CD4-positive, alpha-beta T cell treated with Interleukin-6 at 100 ng/mL for 8 hours (primary cell): ENCODE results near the gene DUSP15.
"Not testable (repeated sequence)": the region's sequence is repeated elsewhere in the genome, so short reads cannot be mapped to it uniquely, and the experiment has no call there.

Source experiments
- DNase-seq: peaks from one replicate; pipeline ENCODE4 v3.0.0-alpha.2; 2020; ENCODE audit warnings: mixed read lengths, low spot score

DUSP15 gene

GRCh38 chr20:31869942-31870725 lies at the start of gene DUSP15, which contains the start of gene TTLL9:
Gene DUSP15, minus strand, starts transcription at chr20:31870527. Its CDS starts 190 bp downstream, at chr20:31870337.
Gene TTLL9, plus strand, starts transcription at chr20:31870634. Its CDS starts 493 bp downstream, at chr20:31871127.
- DNase-seq, result no peak

- DNase-seq, result no peak
These were observed 49.3 kb upstream of the DUSP15 start for GRCh38 chr20:31919410-31920155.

GRCh38 chr20:31918466-31919105 lies 48.3 kb upstream of the DUSP15 start:
- no peak for DNase-seq

GRCh38 chr20:31917962-31918412 lies 47.7 kb upstream of the DUSP15 start:
- not testable (repeated sequence) for DNase-seq

GRCh38 chr20:31916708-31917107 lies 46.4 kb upstream of the DUSP15 start:
- DNase-seq, result no peak

- no peak for DNase-seq
These were observed 45.4 kb upstream of the DUSP15 start for GRCh38 chr20:31915491-31916280.

GRCh38 chr20:31914170-31914569 lies 43.8 kb upstream of the DUSP15 start:
- DNase-seq, result no peak

- no peak for DNase-seq
These were observed 43.3 kb upstream of the DUSP15 start for GRCh38 chr20:31913431-31914157.

GRCh38 chr20:31910071-31910803 lies 39.9 kb upstream of the DUSP15 start:
- DNase-seq, result no peak

- DNase-seq, result no peak
These were observed 39.1 kb upstream of the DUSP15 start for GRCh38 chr20:31909253-31910070.

GRCh38 chr20:31908424-31908823 lies 38.1 kb upstream of the DUSP15 start:
- no peak for DNase-seq

GRCh38 chr20:31908016-31908415 lies 37.7 kb upstream of the DUSP15 start:
- no peak for DNase-seq

GRCh38 chr20:31907046-31907445 lies 36.7 kb upstream of the DUSP15 start:
- DNase-seq, result no peak

GRCh38 chr20:31906001-31906400 lies 35.7 kb upstream of the DUSP15 start:
- no peak for DNase-seq

- DNase-seq, result no peak
These were observed 33.5 kb upstream of the DUSP15 start for GRCh38 chr20:31903627-31904386.

GRCh38 chr20:31901615-31902014 lies 31.3 kb upstream of the DUSP15 start:
- DNase-seq, result no peak

- DNase-seq, result no peak
These were observed 27.2 kb upstream of the DUSP15 start for GRCh38 chr20:31897541-31897940.

GRCh38 chr20:31896049-31896448 lies 25.7 kb upstream of the DUSP15 start:
- DNase-seq, result no peak
